Tibial nerve (tissue), 4 donors: ENCODE measurements around the gene SPEF2. TPM values are rescaled to one million over a fixed set of nuclear protein-coding genes. Genes with fewer than 3 reads are reported as not detected.

Experiments used
- DNase-seq, 2 donors: peaks; one replicate each; pipeline ENCODE4 v3.0.0-alpha.2; 2019; ENCODE audit warnings: low spot score in 2 of 2
- H3K27ac ChIP-seq, 4 donors: fragments of 200-600 bp; sonication (generic) in 3 of 4; one replicate each; pipeline ENCODE4 v1.5.1; 2017 to 2019; ENCODE audit warnings: mild to moderate bottlenecking in 1 of 4
- H3K27me3 ChIP-seq, 2 donors: fragments of 200-600 bp; sonication (generic) in 1 of 2; one replicate each; pipeline versions ENCODE4 v1.5.1 to v1.6.0; 2017 to 2019
- H3K36me3 ChIP-seq, 3 donors: fragments of 200-600 bp; sonication (generic); one replicate each; pipeline ENCODE4 v1.5.1; 2018 to 2019
- H3K4me1 ChIP-seq, 4 donors: fragments of 200-600 bp; sonication (generic) in 3 of 4; one replicate each; pipeline ENCODE4 v1.5.1; 2017 to 2019
- H3K4me3 ChIP-seq, 4 donors: fragments of 200-600 bp; sonication (generic) in 3 of 4; one replicate each; pipeline ENCODE4 v1.5.1; 2017 to 2019; ENCODE audit warnings: mild to moderate bottlenecking in 1 of 4, moderate library complexity in 1 of 4
- H3K9me3 ChIP-seq, 4 donors: fragments of 200-600 bp; sonication (generic) in 3 of 4; one replicate each; pipeline ENCODE4 v1.5.1; 2017 to 2019
- EP300 ChIP-seq, 2 donors: sonication (generic); formaldehyde crosslinking; IDR thresholded peaks; one replicate each; pipeline ENCODE4 v1.6.1; 2017; ENCODE audit warnings: antibody characterized with exemption in 2 of 2, mild to moderate bottlenecking in 1 of 2
- POLR2A ChIP-seq, 2 donors: fragments of 450-650 bp; IDR thresholded peaks; one replicate each; pipeline ENCODE4 v1.6.1; 2017; ENCODE audit warnings: antibody characterized with exemption in 2 of 2, mild to moderate bottlenecking in 2 of 2, moderate library complexity in 2 of 2
- WGBS, 2 donors: methylation state at CpG; one replicate each; pipeline ENCODE4 v1.1.5; 2018; 5-methylcytosine and 5-hydroxymethylcytosine counted together
- total RNA-seq, 4 donors: library from RNA; depleted of rRNA; stranded (reverse); fragments of >200 nt; gene quantifications; one replicate each; pipeline ENCODE4 v1.1.0, GENCODE V29; 2016
- TF ChIP-seq, protein P1 (sequence below), 5 experiments: fragments of 200-600 bp in 3 of 5; fragments of 450-650 bp in 2 of 5; sonication (generic) in 3 of 5; IDR thresholded peaks; one replicate each; pipeline ENCODE4 v1.5.1; 2016 to 2019; ENCODE audit warnings: antibody characterized with exemption in 5 of 5, mild to moderate bottlenecking in 3 of 5, moderate library complexity in 2 of 5

The SPEF2 gene
- total RNA-seq, 4 donors from 2014 or later: 5.1 to 33.5 (median 17.5) TPM

DNA sequence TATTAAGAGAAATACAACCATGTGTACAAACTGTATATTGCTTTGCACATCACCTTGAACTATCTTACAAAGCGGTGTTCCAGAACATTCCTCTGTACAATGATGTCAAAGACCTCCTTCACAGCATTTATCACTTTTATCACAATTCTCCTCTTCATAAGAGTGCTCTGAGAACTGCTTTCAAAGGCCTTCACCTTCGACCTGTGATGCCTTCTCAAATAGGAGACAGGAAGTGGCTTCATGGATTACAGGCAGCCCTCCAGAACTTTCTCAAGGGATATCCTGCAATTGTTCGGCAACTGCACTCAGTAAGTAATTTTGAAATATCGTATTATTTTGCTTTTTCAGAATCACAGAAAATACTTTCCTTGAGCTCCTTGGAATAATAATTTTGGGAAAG lies 171.1 kb downstream of the SPEF2 start:
- Histone ChIP-seq H3K4me3 (no peak overlapping the region), H3K27me3 (no peaks in the 10 kb centered on the region), H3K27ac (no peak overlapping the region), H3K36me3 (no peaks in the 10 kb centered on the region), H3K4me1 (no peaks in the 10 kb centered on the region), H3K9me3 (no peaks in the 10 kb centered on the region)
- WGBS, 2 donors: 64 to 72% methylated on average over 4 of the region's 4 CpGs
- no peak for DNase-seq
- TF ChIP-seq, protein P1, sequence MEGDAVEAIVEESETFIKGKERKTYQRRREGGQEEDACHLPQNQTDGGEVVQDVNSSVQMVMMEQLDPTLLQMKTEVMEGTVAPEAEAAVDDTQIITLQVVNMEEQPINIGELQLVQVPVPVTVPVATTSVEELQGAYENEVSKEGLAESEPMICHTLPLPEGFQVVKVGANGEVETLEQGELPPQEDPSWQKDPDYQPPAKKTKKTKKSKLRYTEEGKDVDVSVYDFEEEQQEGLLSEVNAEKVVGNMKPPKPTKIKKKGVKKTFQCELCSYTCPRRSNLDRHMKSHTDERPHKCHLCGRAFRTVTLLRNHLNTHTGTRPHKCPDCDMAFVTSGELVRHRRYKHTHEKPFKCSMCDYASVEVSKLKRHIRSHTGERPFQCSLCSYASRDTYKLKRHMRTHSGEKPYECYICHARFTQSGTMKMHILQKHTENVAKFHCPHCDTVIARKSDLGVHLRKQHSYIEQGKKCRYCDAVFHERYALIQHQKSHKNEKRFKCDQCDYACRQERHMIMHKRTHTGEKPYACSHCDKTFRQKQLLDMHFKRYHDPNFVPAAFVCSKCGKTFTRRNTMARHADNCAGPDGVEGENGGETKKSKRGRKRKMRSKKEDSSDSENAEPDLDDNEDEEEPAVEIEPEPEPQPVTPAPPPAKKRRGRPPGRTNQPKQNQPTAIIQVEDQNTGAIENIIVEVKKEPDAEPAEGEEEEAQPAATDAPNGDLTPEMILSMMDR (IDR thresholded peaks at IDR 0.05): no peak
- TF ChIP-seq POLR2A (IDR thresholded peaks at IDR 0.05): no peak
- no peak for TF ChIP-seq EP300 (IDR thresholded peaks at IDR 0.05)

DNA sequence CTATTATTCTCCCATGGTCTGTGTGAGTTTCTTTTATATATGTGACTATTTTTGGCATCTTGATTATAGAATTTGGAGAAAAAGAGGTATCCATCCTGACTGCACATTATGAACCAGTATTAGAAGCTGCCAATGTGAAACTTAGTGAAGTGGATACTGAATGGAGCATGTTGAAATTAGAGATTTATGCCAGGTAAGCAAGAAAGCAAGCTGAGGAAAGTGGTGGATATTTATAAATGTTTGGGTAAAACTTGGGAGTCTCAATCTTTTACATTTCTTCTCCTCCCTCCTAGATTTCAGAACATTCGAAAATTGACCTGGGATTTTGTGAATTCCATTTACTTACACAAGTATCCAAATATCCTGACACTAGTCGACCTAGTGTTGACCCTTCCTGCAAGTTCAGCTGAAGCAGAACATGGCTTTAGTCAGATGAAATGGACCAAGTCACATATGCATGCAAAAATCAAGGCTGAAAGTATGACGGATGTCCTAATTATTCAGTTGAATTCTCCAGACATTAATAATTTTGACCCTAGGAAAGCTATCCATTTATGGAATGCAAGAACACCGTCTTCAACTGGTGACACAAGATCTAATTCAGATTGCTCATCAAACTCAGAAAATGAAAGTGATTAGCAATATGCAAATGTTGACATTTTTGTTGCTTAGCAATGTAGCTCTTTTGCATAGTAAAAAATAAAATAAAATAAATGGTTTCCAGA lies 172.2 kb downstream of the SPEF2 start:
- Histone ChIP-seq H3K27ac (no peak overlapping the region), H3K9me3 (no peaks in the 10 kb centered on the region), H3K4me3 (no peak overlapping the region), H3K27me3 (no peaks in the 10 kb centered on the region), H3K36me3 (no peaks in the 10 kb centered on the region), H3K4me1 (no peaks in the 10 kb centered on the region)
- TF ChIP-seq POLR2A (IDR thresholded peaks at IDR 0.05) (no peak), EP300 (IDR thresholded peaks at IDR 0.05) (no peak)
- TF ChIP-seq, protein P1 (IDR thresholded peaks at IDR 0.05): no peak
- no peak for DNase-seq
- WGBS, 2 donors: 31 to 40% methylated on average over 4 of the region's 4 CpGs

DNA sequence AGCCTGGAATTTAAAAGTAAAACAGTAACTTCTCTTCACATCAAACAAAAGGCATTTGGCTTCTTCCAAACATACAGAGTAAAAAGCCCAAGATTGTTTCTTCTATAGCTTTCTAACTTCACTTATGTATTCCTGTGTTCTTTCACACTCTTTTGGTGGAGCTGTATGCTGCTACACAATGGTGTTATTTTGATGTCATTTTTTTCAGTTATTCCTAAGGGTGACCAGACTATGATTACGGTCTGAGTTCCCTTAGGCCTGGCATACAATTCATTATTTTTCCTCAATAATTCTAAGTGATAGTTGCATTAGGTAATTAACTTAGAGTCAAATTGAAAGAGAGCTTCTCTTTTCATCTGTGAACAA lies 172.8 kb downstream of the SPEF2 start:
- no peaks in the 10 kb centered on the region for H3K4me1 ChIP-seq
- H3K4me3 ChIP-seq: no peak overlapping the region
- no peak for DNase-seq
- TF ChIP-seq, protein P1 (IDR thresholded peaks at IDR 0.05): no peak
- no peak for TF ChIP-seq EP300 (IDR thresholded peaks at IDR 0.05)
- no peak for TF ChIP-seq POLR2A (IDR thresholded peaks at IDR 0.05)
- 38 to 49% methylated on average over 1 of the region's 1 CpG for WGBS, 2 donors
- H3K27me3 ChIP-seq: no peaks in the 10 kb centered on the region
- H3K36me3 ChIP-seq: no peaks in the 10 kb centered on the region
- no peaks in the 10 kb centered on the region for H3K9me3 ChIP-seq
- H3K27ac ChIP-seq: no peak overlapping the region

DNA sequence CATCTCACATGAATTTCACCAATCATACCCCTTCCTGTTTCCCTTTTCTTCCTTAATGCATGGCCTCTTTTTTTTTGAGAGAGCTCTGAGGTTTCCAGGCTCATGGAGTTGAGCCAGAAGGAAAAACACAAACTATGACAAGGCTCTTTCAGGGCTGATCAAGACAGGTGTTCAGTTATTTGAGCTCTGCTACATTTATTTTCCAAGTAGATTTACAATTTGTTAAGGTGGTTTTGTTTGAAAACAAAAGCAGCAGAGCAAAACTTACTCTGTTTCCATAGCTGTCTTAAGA lies 176.6 kb downstream of the SPEF2 start:
- no peak overlapping the region for H3K27ac ChIP-seq
- no peak overlapping the region for H3K4me3 ChIP-seq
- no peaks in the 10 kb centered on the region for H3K9me3 ChIP-seq
- TF ChIP-seq, protein P1 (IDR thresholded peaks at IDR 0.05): no peak
- TF ChIP-seq EP300 (IDR thresholded peaks at IDR 0.05): no peak
- TF ChIP-seq POLR2A (IDR thresholded peaks at IDR 0.05): no peak
- H3K4me1 ChIP-seq: no peaks in the 10 kb centered on the region
- H3K36me3 ChIP-seq: no peaks in the 10 kb centered on the region
- no peaks in the 10 kb centered on the region for H3K27me3 ChIP-seq
- no peak for DNase-seq

DNA sequence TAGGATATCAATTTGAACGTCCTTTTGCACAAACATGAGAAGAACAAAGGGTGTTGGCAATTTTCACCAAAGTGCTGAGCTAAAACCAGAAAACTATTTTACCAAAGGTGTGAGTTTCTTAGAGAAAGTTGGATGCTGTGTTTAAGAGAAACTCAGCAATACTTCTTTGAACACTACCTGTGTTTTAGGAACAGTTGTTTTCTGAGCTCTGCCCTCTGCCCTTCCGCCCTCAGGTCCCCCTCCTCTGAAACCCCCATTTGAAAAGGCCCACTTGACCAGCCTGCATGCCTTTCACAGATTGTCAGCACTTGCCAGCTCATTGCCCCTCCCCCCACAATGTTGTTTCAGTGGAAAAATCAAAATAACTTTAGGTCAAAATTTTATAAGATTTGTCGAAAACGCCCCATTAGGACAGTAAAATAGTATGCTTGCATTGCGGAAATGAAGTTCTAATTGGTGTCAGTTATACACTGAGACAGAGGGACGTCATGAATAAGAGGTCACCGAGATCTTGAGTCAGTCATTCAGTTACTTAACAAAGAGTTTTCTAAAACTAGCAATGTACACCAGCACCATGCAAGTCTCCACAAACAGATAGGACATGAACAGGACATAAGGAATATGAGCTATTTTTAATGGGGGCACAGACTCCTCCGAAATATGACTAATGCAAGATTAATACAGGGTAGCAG lies 177.2 kb downstream of the SPEF2 start:
- no peaks in the 10 kb centered on the region for H3K4me1 ChIP-seq
- DNase-seq: no peak
- H3K9me3 ChIP-seq: no peaks in the 10 kb centered on the region
- H3K4me3 ChIP-seq: no peak overlapping the region
- TF ChIP-seq POLR2A (IDR thresholded peaks at IDR 0.05): no peak
- no peaks in the 10 kb centered on the region for H3K36me3 ChIP-seq
- H3K27me3 ChIP-seq: no peaks in the 10 kb centered on the region
- H3K27ac ChIP-seq: no peak overlapping the region
- WGBS, 2 donors: 47 to 64% methylated on average over 8 of the region's 8 CpGs
